Effector memory CD8-positive, alpha-beta T cell (primary cell): ENCODE measurements around the gene FBLN2.
"Not testable (repeated sequence)": the region's sequence is repeated elsewhere in the genome, so short reads cannot be mapped to it uniquely, and the experiment has no call there.

Experiments used
- ATAC-seq: fragments of 150-1000 bp; cut with Tn5 transposase; replicated peaks from 2 replicates; pipeline ENCODE4 v1.10.0; 2021; ENCODE audit warnings: mild to moderate bottlenecking, moderate library complexity
- DNase-seq, 3 experiments: peaks; one replicate each; pipeline ENCODE4 v3.0.0; 2021
- H3K27ac Mint-ChIP-seq, 2 donors: one replicate each; pipeline ENCODE4 v1.8.0; 2022; ENCODE audit warnings: mild to moderate bottlenecking in 2 of 2, mixed read lengths in 2 of 2, moderate library complexity in 2 of 2
- H3K27me3 Mint-ChIP-seq, 2 donors: one replicate each; pipeline ENCODE4 v1.8.0; 2022; ENCODE audit warnings: mixed read lengths in 2 of 2
- H3K36me3 Mint-ChIP-seq: one replicate; pipeline ENCODE4 v1.8.0; 2022; ENCODE audit warnings: mild to moderate bottlenecking, moderate library complexity, mixed read lengths; ENCODE audit not compliant: insufficient read depth
- H3K4me1 Mint-ChIP-seq, 2 donors: one replicate each; pipeline ENCODE4 v1.8.0; 2022; ENCODE audit warnings: low read depth in 2 of 2, mixed read lengths in 2 of 2
- H3K4me3 Mint-ChIP-seq, 2 donors: one replicate each; pipeline ENCODE4 v1.8.0; 2022; ENCODE audit warnings: mild to moderate bottlenecking in 2 of 2, mixed read lengths in 2 of 2, moderate library complexity in 2 of 2
- H3K9me3 Mint-ChIP-seq, 2 donors: one replicate each; pipeline ENCODE4 v1.8.0; 2022; ENCODE audit warnings: mixed read lengths in 2 of 2

FBLN2 gene

GRCh38 chr3:13518516-13518953 is 30.4 kb upstream of the FBLN2 start:
- no peaks in the 10 kb centered on the region for H3K4me1 Mint-ChIP-seq
- peaks cover 6 to 19% of the 10 kb centered on the region in 2 donors for H3K27me3 Mint-ChIP-seq
- H3K27ac Mint-ChIP-seq, result no peak overlapping the region
- H3K36me3 Mint-ChIP-seq, result no peaks in the 10 kb centered on the region
- DNase-seq (no peak), ATAC-seq (no peak)
- no peak overlapping the region for H3K4me3 Mint-ChIP-seq
- no peaks in the 10 kb centered on the region for H3K9me3 Mint-ChIP-seq

GRCh38 chr3:13519006-13519791 is 29.7 kb upstream of the FBLN2 start:
- Mint-ChIP-seq H3K9me3 (no peaks in the 10 kb centered on the region), H3K27ac (no peak overlapping the region), H3K4me1 (no peaks in the 10 kb centered on the region), H3K4me3 (no peak overlapping the region), H3K36me3 (no peaks in the 10 kb centered on the region), H3K27me3 (peaks cover 6 to 19% of the 10 kb centered on the region in 2 donors)
- ATAC-seq (no peak), DNase-seq (no peak)

- H3K4me3 Mint-ChIP-seq, result no peak overlapping the region
- DNase-seq, result no peak
- H3K27ac Mint-ChIP-seq, result no peak overlapping the region
- no peaks in the 10 kb centered on the region for H3K36me3 Mint-ChIP-seq
- no peaks in the 10 kb centered on the region for H3K4me1 Mint-ChIP-seq
- no peaks in the 10 kb centered on the region for H3K9me3 Mint-ChIP-seq
- ATAC-seq, result no peak
- peaks cover 6 to 19% of the 10 kb centered on the region in 2 donors for H3K27me3 Mint-ChIP-seq
These were observed 28.5 kb upstream of the FBLN2 start for GRCh38 chr3:13520326-13520880.

GRCh38 chr3:13521309-13521708 is 27.6 kb upstream of the FBLN2 start:
- H3K4me3 Mint-ChIP-seq, result no peak overlapping the region
- DNase-seq (no peak), ATAC-seq (no peak)
- no peaks in the 10 kb centered on the region for H3K9me3 Mint-ChIP-seq
- no peaks in the 10 kb centered on the region for H3K36me3 Mint-ChIP-seq
- H3K27ac Mint-ChIP-seq, result no peak overlapping the region
- peaks cover 12 to 26% of the 10 kb centered on the region in 2 donors for H3K27me3 Mint-ChIP-seq
- H3K4me1 Mint-ChIP-seq, result no peaks in the 10 kb centered on the region

GRCh38 chr3:13521749-13522148 is 27.2 kb upstream of the FBLN2 start:
- not testable (repeated sequence) for H3K27ac Mint-ChIP-seq, DNase-seq, ATAC-seq

GRCh38 chr3:13522236-13522635 is 26.7 kb upstream of the FBLN2 start:
- Mint-ChIP-seq H3K4me3 (no peak overlapping the region), H3K4me1 (no peaks in the 10 kb centered on the region), H3K36me3 (no peaks in the 10 kb centered on the region), H3K27ac (no peak overlapping the region), H3K27me3 (peaks cover 12 to 29% of the 10 kb centered on the region in 2 donors), H3K9me3 (no peaks in the 10 kb centered on the region)
- DNase-seq (no peak), ATAC-seq (no peak)

More at GRCh38 chr3:13521749-13522148, 27.2 kb upstream of the FBLN2 start:
- peaks cover 12 to 29% of the 10 kb centered on the region in 2 donors for H3K27me3 Mint-ChIP-seq
- not testable (repeated sequence) for H3K4me1 Mint-ChIP-seq, H3K4me3 Mint-ChIP-seq, H3K9me3 Mint-ChIP-seq, H3K36me3 Mint-ChIP-seq

- Mint-ChIP-seq H3K27ac (no peak overlapping the region), H3K4me1 (no peaks in the 10 kb centered on the region), H3K27me3 (peaks cover 26 to 34% of the 10 kb centered on the region in 2 donors), H3K4me3 (no peak overlapping the region), H3K36me3 (no peaks in the 10 kb centered on the region), H3K9me3 (no peaks in the 10 kb centered on the region)
- no peak for ATAC-seq
- no peak for DNase-seq
These were observed 23.8 kb upstream of the FBLN2 start for GRCh38 chr3:13524979-13525669.

GRCh38 chr3:13525827-13526625 is 22.9 kb upstream of the FBLN2 start:
- no peak for DNase-seq
- Mint-ChIP-seq H3K9me3 (no peaks in the 10 kb centered on the region), H3K27me3 (peaks cover 26 to 35% of the 10 kb centered on the region in 2 donors), H3K27ac (no peak overlapping the region), H3K4me1 (no peaks in the 10 kb centered on the region), H3K36me3 (peaks cover 3% of the 10 kb centered on the region), H3K4me3 (no peak overlapping the region)
- no peak for ATAC-seq

- H3K4me3 Mint-ChIP-seq, result no peak overlapping the region
- ATAC-seq (no peak), DNase-seq (no peak)
- H3K4me1 Mint-ChIP-seq, result no peaks in the 10 kb centered on the region
- no peaks in the 10 kb centered on the region for H3K9me3 Mint-ChIP-seq
- H3K27ac Mint-ChIP-seq, result no peak overlapping the region
- H3K27me3 Mint-ChIP-seq, result peaks cover 26 to 37% of the 10 kb centered on the region in 2 donors
- H3K36me3 Mint-ChIP-seq, result peaks cover 3% of the 10 kb centered on the region
These were observed 22.3 kb upstream of the FBLN2 start for GRCh38 chr3:13526626-13526949.

GRCh38 chr3:13528217-13528867 is 20.6 kb upstream of the FBLN2 start:
- no peak overlapping the region for H3K4me3 Mint-ChIP-seq
- no peak overlapping the region for H3K27ac Mint-ChIP-seq
- H3K9me3 Mint-ChIP-seq, result no peaks in the 10 kb centered on the region
- peaks cover 29 to 54% of the 10 kb centered on the region in 2 donors for H3K27me3 Mint-ChIP-seq
- H3K4me1 Mint-ChIP-seq, result no peaks in the 10 kb centered on the region
- DNase-seq (no peak), ATAC-seq (no peak)
- H3K36me3 Mint-ChIP-seq, result peaks cover 3% of the 10 kb centered on the region

GRCh38 chr3:13529196-13530112 is 19.5 kb upstream of the FBLN2 start:
- Mint-ChIP-seq H3K9me3 (no peaks in the 10 kb centered on the region), H3K27me3 (peaks cover 34 to 63% of the 10 kb centered on the region in 2 donors), H3K27ac (peak overlapping the region in 1 of 2 donors; percentile 72), H3K36me3 (peaks cover 3% of the 10 kb centered on the region), H3K4me3 (no peak overlapping the region), H3K4me1 (no peaks in the 10 kb centered on the region)
- DNase-seq (no peak), ATAC-seq (no peak)

GRCh38 chr3:13530241-13531009 is 18.5 kb upstream of the FBLN2 start:
- Mint-ChIP-seq H3K9me3 (no peaks in the 10 kb centered on the region), H3K27me3 (peaks cover 43 to 73% of the 10 kb centered on the region in 2 donors), H3K27ac (no peak overlapping the region), H3K4me1 (no peaks in the 10 kb centered on the region), H3K36me3 (peaks cover 6% of the 10 kb centered on the region), H3K4me3 (no peak overlapping the region)
- no peak for DNase-seq
- ATAC-seq, result no peak
